ENCODE results near the gene VGLL4. TPM values are rescaled to one million over a fixed set of nuclear protein-coding genes. Genes with fewer than 3 reads are reported as not detected.

Gene VGLL4
- polyA plus RNA-seq, 1 donor (not counting 4 experiments of a cell fraction or from before 2014, with no cell fraction given), result 32.6 TPM

- dilution Hi-C loops (cut with MboI; ENCODE audit: extremely low pct_ligation_motif_present, low sequenced_read_pairs), result no loop called here
- Histone ChIP-seq H3K27me3 (ENCODE audit: control insufficient read depth, extremely low read depth, insufficient read depth, low read length) (no peaks in the 10 kb centered on the region), H3K9me3 (ENCODE audit: control insufficient read depth, low read depth, low read length) (no peaks in the 10 kb centered on the region), H3K9ac (ENCODE audit: control insufficient read depth, extremely low read depth, insufficient read depth, low read length) (no peak overlapping the region), H2AFZ (ENCODE audit: control insufficient read depth, low read length) (no peak overlapping the region), H3K4me1 (ENCODE audit: control insufficient read depth, extremely low read depth, insufficient read depth, low read length) (peaks cover 10% of the 10 kb centered on the region), H3K9me1 (ENCODE audit: control insufficient read depth, extremely low read depth, insufficient read depth, low read length) (no peaks in the 10 kb centered on the region), H3K27ac (ENCODE audit: control insufficient read depth, insufficient read depth, low read length) (no peak overlapping the region), H3K4me2 (ENCODE audit: control insufficient read depth, extremely low read depth, insufficient read depth, low read depth, low read length) (no peak overlapping the region), H3K79me2 (ENCODE audit: control insufficient read depth, insufficient read depth, low read length) (no peaks in the 10 kb centered on the region), H4K20me1 (ENCODE audit: control insufficient read depth, extremely low read depth, insufficient read depth, low read length) (no peaks in the 10 kb centered on the region), H3K36me3 (ENCODE audit: control insufficient read depth in 2 of 2, extremely low read depth in 1 of 2, insufficient read depth in 2 of 2, low read length in 2 of 2) (no peaks in the 10 kb centered on the region), H3K4me3 (ENCODE audit: control insufficient read depth in 2 of 3, extremely low read depth in 1 of 3, insufficient read depth in 2 of 3, low read depth in 1 of 3, low read length in 3 of 3) (no peak overlapping the region)
- no peak for FAIRE-seq
- no peak for DNase-seq (ENCODE audit: low read depth, low spot score)
- TF ChIP-seq CTCF (optimal IDR thresholded peaks at IDR 0.05 in 1 of 3, IDR thresholded peaks at IDR 0.05 in 1 of 3, conservative IDR thresholded peaks at IDR 0.05 in 1 of 3; ENCODE audit: extremely low read depth in 1 of 3, insufficient read depth in 2 of 3, low read length in 3 of 3), result no peak
- TF ChIP-seq EZH2 (IDR thresholded peaks at IDR 0.05; ENCODE audit: low read length), result no peak
Observed at GRCh38 chr3:11535243-11535960, 108.3 kb downstream of the VGLL4 start.

DNA sequence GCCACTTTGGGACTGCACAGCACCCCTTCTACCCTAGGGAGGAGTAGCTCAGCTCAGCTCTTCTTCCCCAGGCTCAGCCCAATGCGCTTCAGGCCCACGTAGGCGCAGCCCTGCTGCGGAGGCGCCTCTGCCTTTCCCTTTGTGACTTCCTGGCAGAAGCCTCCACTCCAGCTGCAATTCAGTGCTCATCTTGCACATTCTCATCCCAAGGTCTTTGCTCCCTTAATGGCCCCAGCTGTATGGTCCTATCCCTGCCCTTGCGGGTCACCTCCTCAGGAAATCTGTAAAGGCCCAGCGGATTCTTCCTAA, 109.0 kb downstream of the VGLL4 start:
- no peaks in the 10 kb centered on the region for H3K27me3 ChIP-seq (ENCODE audit: control insufficient read depth, extremely low read depth, insufficient read depth, low read length)
- peaks cover 16% of the 10 kb centered on the region for H3K4me1 ChIP-seq (ENCODE audit: control insufficient read depth, extremely low read depth, insufficient read depth, low read length)
- H3K9me1 ChIP-seq (ENCODE audit: control insufficient read depth, extremely low read depth, insufficient read depth, low read length), result no peaks in the 10 kb centered on the region
- no peak overlapping the region for H2AFZ ChIP-seq (ENCODE audit: control insufficient read depth, low read length)
- no peak for FAIRE-seq
- no peak overlapping the region for H3K4me2 ChIP-seq (ENCODE audit: control insufficient read depth, extremely low read depth, insufficient read depth, low read depth, low read length)
- H4K20me1 ChIP-seq (ENCODE audit: control insufficient read depth, extremely low read depth, insufficient read depth, low read length), result no peaks in the 10 kb centered on the region
- H3K79me2 ChIP-seq (ENCODE audit: control insufficient read depth, insufficient read depth, low read length), result no peaks in the 10 kb centered on the region
- no peak for DNase-seq (ENCODE audit: low read depth, low spot score)
- TF ChIP-seq EZH2 (IDR thresholded peaks at IDR 0.05; ENCODE audit: low read length) (no peak), CTCF (optimal IDR thresholded peaks at IDR 0.05 in 1 of 3, IDR thresholded peaks at IDR 0.05 in 1 of 3, conservative IDR thresholded peaks at IDR 0.05 in 1 of 3; ENCODE audit: extremely low read depth in 1 of 3, insufficient read depth in 2 of 3, low read length in 3 of 3) (no peak)
- no peaks in the 10 kb centered on the region for H3K9me3 ChIP-seq (ENCODE audit: control insufficient read depth, low read depth, low read length)
- H3K36me3 ChIP-seq (ENCODE audit: control insufficient read depth in 2 of 2, extremely low read depth in 1 of 2, insufficient read depth in 2 of 2, low read length in 2 of 2), result no peaks in the 10 kb centered on the region
- dilution Hi-C loops (cut with MboI; ENCODE audit: extremely low pct_ligation_motif_present, low sequenced_read_pairs), result no loop called here
- H3K9ac ChIP-seq (ENCODE audit: control insufficient read depth, extremely low read depth, insufficient read depth, low read length), result no peak overlapping the region
- no peak overlapping the region for H3K27ac ChIP-seq (ENCODE audit: control insufficient read depth, insufficient read depth, low read length)
- H3K4me3 ChIP-seq (ENCODE audit: control insufficient read depth in 2 of 3, extremely low read depth in 1 of 3, insufficient read depth in 2 of 3, low read depth in 1 of 3, low read length in 3 of 3), result no peak overlapping the region

Data from keratinocyte (primary cell).